Skeletal muscle tissue (tissue), 4 donors: ENCODE measurements around the gene PSENEN. TPM values are rescaled to one million over a fixed set of nuclear protein-coding genes. Genes with fewer than 3 reads are reported as not detected.
A peak's percentile ranks its signal among the peaks of the same experiment; 100 is the strongest.
"Not testable (repeated sequence)": the region's sequence is repeated elsewhere in the genome, so short reads cannot be mapped to it uniquely, and the experiment has no call there.

Source experiments
- H3K27ac ChIP-seq: one replicate; pipeline ENCODE4 v1.7.0; 2013; ENCODE audit warnings: mild to moderate bottlenecking, low read depth, low read length, inconsistent platforms
- H3K27me3 ChIP-seq, 3 donors: one replicate each; pipeline ENCODE4 v1.7.0; 2013; ENCODE audit warnings: low read length in 3 of 3; ENCODE audit not compliant: control insufficient read depth in 3 of 3, insufficient read depth in 3 of 3
- H3K36me3 ChIP-seq, 3 donors: one replicate each; pipeline ENCODE4 v1.7.0; 2013; ENCODE audit warnings: low read length in 3 of 3; ENCODE audit not compliant: control insufficient read depth in 3 of 3, insufficient read depth in 3 of 3
- H3K4me1 ChIP-seq, 3 donors: one replicate each; pipeline ENCODE4 v1.7.0; 2013; ENCODE audit warnings: low read length in 3 of 3, mild to moderate bottlenecking in 3 of 3; ENCODE audit not compliant: control insufficient read depth in 3 of 3, insufficient read depth in 3 of 3
- H3K4me3 ChIP-seq, 3 donors: one replicate each; pipeline ENCODE4 v1.7.0; 2013; ENCODE audit warnings: low read length in 3 of 3
- H3K9ac ChIP-seq, 3 donors: one replicate each; pipeline ENCODE4 v1.7.0; 2013; ENCODE audit warnings: low read length in 3 of 3, mild to moderate bottlenecking in 3 of 3, moderate library complexity in 2 of 3, low read depth in 1 of 3
- H3K9me3 ChIP-seq, 3 donors: one replicate each; pipeline ENCODE4 v1.7.0; 2013; ENCODE audit warnings: low read length in 3 of 3; ENCODE audit not compliant: control insufficient read depth in 3 of 3
- total RNA-seq: library from RNA; depleted of rRNA; stranded (reverse); fragments of >200 nt; gene quantifications from one replicate; pipeline ENCODE4 v1.2.3, GENCODE V29; 2014
- donor health status: Osteomylitis.

PSENEN gene
- total RNA-seq, 1 donor from 2014 or later = 7.8 TPM

DNA sequence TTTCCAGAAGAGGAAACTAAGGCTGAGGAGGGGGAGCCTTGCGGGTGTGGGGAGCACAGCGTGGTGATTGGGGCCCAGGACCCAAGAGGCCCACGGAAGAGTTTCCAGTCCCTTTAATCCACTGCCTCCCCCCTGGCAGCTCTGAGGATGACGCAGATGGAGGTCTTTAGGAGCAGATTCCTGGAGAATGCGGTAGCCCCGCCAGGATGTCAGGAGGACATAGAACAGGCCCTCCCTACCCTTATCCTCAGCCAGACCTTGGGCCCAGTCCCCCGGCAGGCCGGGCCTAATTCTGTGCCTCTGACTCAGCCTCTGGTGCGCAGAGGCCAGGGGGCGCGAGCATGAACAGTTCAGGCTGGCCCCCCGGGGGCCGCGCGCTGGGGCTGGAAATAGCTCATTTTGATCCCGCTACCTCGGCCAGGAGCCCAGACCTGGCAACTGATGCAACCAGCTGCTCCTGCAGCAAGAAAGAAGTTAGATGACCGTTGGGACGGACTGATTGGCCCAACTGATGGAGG lies 11.8 kb downstream of the PSENEN start:
- Histone ChIP-seq H3K27ac (peak overlapping the region; percentile 99), H3K4me1 (peaks cover 32 to 49% (median 35%) of the 10 kb centered on the region in 3 donors), H3K9ac (peak overlapping the region; percentile 89 to 100 (median 95)), H3K36me3 (peaks cover 21 to 26% (median 23%) of the 10 kb centered on the region in 3 donors), H3K4me3 (peak overlapping the region; percentile 86 to 100 (median 98)), H3K27me3 (no peaks in the 10 kb centered on the region), H3K9me3 (no peaks in the 10 kb centered on the region)

- Histone ChIP-seq H3K36me3 (peaks cover 17 to 20% (median 17%) of the 10 kb centered on the region in 3 donors), H3K9me3 (no peaks in the 10 kb centered on the region), H3K27ac (peak within 1 kb of the TSS; percentile 99), H3K27me3 (no peaks in the 10 kb centered on the region), H3K9ac (peak within 1 kb of the TSS; percentile 93 to 100 (median 95)), H3K4me1 (peaks cover 32 to 49% (median 35%) of the 10 kb centered on the region in 3 donors), H3K4me3 (peak within 1 kb of the TSS; percentile 98 to 100 (median 100))
Measured at GRCh38 chr19:35757749-35758608, 12.5 kb downstream of the PSENEN start, which contains the start of gene PROSER3. PROSER3 (plus strand) TSS chr19:35758176; CDS start chr19:35758216, 40 bp downstream.

DNA sequence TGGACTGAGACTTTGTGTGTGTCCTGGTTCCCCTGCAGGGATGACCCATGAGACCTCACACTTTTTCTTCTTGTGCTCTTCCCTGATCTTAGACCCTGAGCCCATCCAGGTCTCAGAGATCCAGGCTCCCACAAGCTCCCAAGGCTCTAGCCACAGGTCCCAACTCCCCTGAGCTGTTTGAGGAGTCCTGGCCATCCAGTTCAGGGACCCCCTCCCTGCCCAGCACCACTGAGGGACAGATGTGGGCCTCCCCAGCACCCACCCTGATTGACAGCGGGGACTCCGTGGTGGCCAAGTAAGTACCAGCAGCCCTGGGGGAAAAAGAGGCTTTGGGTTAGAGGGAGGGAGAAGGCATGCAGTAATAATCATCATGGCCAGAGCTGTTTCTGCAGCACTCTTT lies 14.2 kb downstream of the PSENEN start:
- Histone ChIP-seq H3K9me3 (no peaks in the 10 kb centered on the region), H3K4me3 (no peak overlapping the region), H3K27me3 (no peaks in the 10 kb centered on the region), H3K4me1 (peaks cover 24 to 36% (median 26%) of the 10 kb centered on the region in 3 donors), H3K27ac (no peak overlapping the region), H3K9ac (no peak overlapping the region), H3K36me3 (peaks cover 4 to 11% (median 10%) of the 10 kb centered on the region in 3 donors)

- Histone ChIP-seq H3K27me3 (no peaks in the 10 kb centered on the region), H3K9ac (no peak overlapping the region), H3K4me3 (no peak overlapping the region), H3K36me3 (peaks cover 9 to 16% (median 14%) of the 10 kb centered on the region in 3 donors), H3K27ac (no peak overlapping the region), H3K4me1 (peaks cover 18 to 26% (median 19%) of the 10 kb centered on the region in 3 donors), H3K9me3 (no peaks in the 10 kb centered on the region)
Measured at GRCh38 chr19:35760711-35761349, 15.4 kb downstream of the PSENEN start.

- no peaks in the 10 kb centered on the region for H3K4me1 ChIP-seq
- no peak overlapping the region for H3K27ac ChIP-seq
- H3K9ac ChIP-seq = no peak overlapping the region
- peaks cover 9 to 16% (median 10%) of the 10 kb centered on the region in 3 donors for H3K36me3 ChIP-seq
- H3K27me3 ChIP-seq = no peaks in the 10 kb centered on the region
- H3K4me3 ChIP-seq = no peak overlapping the region
- H3K9me3 ChIP-seq = no peaks in the 10 kb centered on the region
Measured at GRCh38 chr19:35764432-35765315, 19.2 kb downstream of the PSENEN start.

- Histone ChIP-seq H3K4me3 (no peak overlapping the region), H3K9ac (no peak overlapping the region), H3K36me3 (peaks cover 5 to 12% (median 10%) of the 10 kb centered on the region in 3 donors), H3K9me3 (no peaks in the 10 kb centered on the region), H3K4me1 (no peaks in the 10 kb centered on the region), H3K27me3 (no peaks in the 10 kb centered on the region), H3K27ac (no peak overlapping the region)
Measured at GRCh38 chr19:35766571-35767104, 21.2 kb downstream of the PSENEN start.

GRCh38 chr19:35767288-35768081 lies 22.0 kb downstream of the PSENEN start:
- H3K4me1 ChIP-seq = no peaks in the 10 kb centered on the region
- H3K27me3 ChIP-seq = no peaks in the 10 kb centered on the region
- no peak overlapping the region for H3K4me3 ChIP-seq
- H3K27ac ChIP-seq = no peak overlapping the region
- H3K9me3 ChIP-seq = no peaks in the 10 kb centered on the region
- peaks cover 5 to 7% (median 5%) of the 10 kb centered on the region in 3 donors for H3K36me3 ChIP-seq
- no peak overlapping the region for H3K9ac ChIP-seq

DNA sequence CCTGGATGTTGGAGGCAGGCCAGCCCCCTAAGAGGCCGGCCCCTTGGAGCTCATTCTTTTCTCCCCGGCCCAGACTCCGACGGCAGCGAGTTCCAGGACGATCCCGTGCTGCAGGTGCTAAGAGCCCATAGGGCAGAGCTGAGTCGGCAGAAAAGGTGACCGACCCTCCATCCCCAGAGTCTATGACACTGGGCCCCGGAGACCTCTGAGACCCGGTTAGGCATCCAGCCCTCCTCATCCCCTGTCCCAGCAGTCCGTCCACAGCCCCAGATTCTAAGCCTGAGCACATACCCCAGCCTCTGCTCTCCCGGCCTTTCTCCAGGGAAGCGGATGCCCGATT lies 22.6 kb downstream of the PSENEN start:
- H3K36me3 ChIP-seq = peaks cover 5 to 7% (median 5%) of the 10 kb centered on the region in 3 donors
- H3K9ac ChIP-seq = no peak overlapping the region
- H3K4me3 ChIP-seq = no peak overlapping the region
- no peaks in the 10 kb centered on the region for H3K4me1 ChIP-seq
- H3K27me3 ChIP-seq = no peaks in the 10 kb centered on the region
- no peaks in the 10 kb centered on the region for H3K9me3 ChIP-seq
- no peak overlapping the region for H3K27ac ChIP-seq

DNA sequence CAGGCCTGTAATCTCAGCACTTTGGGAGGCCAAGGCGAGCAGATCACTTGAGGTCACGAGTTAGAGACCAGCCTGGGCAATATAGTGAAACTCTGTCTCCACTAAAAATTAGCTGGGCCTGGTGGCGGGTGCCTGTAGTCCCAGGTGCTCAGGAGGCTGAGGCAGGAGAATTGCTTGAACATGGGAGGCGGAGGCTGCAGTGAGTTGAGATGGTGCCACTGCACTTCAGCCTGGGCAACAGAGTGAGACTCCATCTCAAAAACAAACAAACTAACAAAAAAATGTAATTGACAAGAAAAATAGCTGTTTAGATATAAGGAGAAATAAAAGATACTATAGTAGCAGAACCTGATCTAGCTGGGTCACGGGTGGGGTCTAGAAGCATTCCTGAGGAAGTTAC lies 26.9 kb downstream of the PSENEN start:
- H3K36me3 ChIP-seq, H3K9ac ChIP-seq, H3K27ac ChIP-seq, H3K9me3 ChIP-seq, H3K4me3 ChIP-seq, H3K27me3 ChIP-seq: not testable (repeated sequence)
- H3K4me1 ChIP-seq = peaks cover 10 to 13% (median 11%) of the 10 kb centered on the region in 3 donors
